AG20443 (cell line): ENCODE results near the gene ZBTB7C.

Source experiments
- DNase-seq: peaks from one replicate; pipeline ENCODE4 v3.0.0; 2012; ENCODE audit warnings: low spot score, mixed read lengths

Gene ZBTB7C

DNA sequence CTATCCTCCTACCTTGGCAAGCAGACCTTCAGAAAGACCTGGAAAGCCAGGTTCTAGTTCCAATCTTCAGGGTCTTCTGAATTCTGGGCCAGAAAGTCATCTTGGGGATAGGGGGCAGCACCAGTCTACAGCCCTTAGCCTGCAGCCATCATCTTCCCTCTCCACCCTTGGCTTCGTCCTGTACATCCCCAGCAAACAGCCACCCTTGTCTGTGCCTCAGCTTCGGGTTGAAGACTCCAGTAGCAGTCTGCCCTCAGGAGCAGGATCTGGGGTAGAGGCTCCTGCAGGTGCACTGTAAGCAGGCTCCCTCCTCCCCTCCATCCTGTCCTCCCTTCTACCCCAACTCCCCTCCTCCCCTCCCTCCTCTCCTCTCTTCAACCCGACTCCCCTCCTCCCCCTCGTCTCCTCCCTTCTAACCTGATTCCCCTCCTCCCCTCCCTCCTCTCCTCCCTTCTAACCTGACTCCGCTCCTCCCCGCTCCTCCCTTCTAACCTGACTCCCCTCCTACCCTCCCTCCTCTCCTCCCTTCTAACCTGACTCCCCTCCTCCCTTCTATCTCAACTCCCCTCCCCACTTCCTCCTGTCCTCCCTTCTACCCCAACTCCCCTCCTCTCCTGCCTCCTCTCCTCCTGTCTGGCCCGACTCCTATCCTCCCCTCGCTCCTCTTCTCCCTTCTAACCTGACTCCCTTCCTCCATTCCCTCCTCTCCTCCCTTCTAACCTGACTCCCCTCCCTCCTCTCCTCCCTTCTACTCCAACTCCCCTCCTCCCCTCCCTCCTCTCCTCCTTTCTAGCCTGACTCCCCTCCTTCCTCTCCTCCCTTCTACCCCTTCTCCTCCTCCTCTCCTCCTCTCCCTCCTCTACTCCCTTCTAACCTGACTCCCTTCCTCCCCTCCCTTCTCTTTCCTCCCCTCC, 388.6 kb downstream of the ZBTB7C start:
- DNase-seq = no peak

DNA sequence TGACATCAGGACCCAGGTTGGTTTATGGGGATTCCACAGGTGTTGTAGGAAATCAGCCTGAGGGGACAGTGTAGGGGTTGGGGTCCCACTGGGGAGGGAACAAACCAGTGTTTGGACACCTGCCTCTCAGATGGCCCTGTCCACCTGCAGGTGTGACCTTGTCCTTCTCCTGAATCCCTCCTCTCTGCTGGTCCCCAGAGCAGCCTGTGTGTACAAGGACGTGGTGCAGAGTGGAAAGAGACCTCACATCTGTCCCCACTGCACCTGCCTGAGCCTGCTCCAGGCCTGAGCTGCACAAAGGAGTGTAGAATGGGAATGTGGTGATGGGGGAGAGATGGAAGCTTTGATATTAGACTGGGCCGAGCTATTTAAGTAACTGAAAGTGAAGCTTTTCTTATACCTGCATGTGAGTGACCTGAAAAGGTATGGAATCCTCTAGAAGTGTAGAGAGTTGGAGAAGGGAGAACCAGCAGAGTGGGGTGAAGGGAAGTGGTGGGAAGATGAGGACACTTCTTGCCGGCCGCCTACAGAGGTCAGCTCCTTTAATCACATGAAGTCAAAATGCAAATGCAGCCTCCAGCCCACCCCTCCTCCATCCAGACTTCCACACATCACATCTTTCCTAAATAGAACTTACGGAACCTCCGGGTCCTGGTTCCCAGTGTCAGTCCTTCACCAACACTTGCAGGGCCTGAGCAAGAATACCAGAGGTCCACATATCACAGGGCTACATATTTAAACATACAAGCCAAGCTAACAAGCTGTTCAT, 389.4 kb downstream of the ZBTB7C start:
- no peak for DNase-seq

DNA sequence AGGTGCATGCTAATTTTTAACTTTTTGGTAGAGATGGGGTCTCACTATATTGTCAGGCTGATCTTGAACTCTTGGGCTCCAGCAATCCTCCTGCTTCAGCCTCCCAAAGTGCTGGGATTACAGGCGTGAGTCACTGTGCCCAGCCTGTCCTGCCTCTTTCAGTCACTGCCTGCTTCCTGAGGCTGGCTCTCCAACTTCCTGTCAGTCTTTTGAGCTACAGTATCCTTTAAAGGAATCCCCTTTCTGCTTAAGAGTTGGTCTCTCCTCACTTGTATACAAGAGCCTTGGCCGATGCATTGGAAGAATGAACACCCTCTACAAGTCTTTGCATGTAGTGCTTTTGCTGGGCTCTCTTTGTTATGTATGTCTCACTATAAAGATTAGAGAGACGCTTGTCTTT, 390.3 kb downstream of the ZBTB7C start:
- DNase-seq = no peak

DNA sequence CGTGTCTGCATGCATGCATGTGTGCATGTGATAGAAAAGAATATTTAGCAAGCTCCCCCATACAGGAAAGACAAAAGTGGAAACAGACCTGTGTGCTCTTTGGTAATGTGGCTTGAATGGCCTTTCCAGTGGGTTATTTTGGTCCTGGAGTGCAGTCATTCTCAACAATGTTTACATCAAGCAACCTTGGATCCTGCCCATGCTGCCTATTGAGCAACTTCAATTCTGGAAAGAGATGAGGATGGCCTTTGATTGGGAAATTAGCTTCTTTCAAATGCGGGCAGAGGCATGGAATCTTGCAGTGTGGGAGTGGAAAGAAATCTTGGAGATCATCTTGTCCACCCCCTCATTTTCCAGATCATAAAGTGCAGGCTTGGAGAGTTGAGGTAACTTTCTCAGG, 391.5 kb downstream of the ZBTB7C start:
- no peak for DNase-seq

DNA sequence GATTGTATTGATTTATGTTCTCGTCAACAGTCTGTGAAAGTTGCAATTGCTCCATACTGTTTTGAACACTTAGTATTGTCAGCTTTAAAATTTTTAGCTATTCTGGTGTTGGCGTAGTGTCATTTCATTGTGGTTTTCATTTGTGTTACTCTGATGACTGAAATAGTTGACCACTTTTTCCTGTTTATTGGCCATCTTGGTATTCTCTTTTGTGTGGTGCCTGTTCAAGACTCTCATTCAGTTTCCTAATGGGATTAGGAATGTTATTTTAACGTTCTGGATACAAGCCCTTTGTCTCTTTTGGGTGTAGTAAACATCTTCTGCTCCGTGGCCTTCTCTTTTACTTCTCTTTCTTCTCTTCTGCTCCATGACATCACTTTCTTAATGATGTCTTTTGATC, 396.0 kb downstream of the ZBTB7C start:
- DNase-seq = no peak

DNA sequence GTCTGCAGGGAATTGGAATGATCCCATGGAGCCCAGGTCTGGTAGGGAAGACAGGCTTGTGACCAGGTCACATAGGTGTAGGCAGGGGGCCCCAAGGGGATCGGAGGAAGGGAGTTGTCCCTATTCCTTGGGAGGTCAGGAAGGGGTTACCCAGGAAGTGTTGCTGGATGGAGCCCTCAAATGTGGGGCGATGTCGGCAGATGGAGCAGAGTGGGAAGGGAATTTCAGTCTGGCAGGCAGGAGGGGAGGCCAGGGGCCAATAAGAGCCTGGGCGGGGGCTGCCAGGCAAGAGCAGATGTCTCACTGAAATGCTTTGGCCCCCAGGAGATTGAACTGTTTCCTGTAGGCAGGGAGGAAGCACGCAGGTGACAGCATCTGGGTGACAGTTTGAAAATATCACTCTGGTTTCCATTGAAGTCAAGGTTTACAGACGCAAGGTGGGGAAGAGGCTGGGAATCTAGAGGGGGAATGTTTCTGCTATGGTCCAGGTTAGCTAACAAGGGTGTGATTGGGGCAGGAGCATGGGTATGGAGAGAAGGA, 397.2 kb downstream of the ZBTB7C start:
- no peak for DNase-seq

DNA sequence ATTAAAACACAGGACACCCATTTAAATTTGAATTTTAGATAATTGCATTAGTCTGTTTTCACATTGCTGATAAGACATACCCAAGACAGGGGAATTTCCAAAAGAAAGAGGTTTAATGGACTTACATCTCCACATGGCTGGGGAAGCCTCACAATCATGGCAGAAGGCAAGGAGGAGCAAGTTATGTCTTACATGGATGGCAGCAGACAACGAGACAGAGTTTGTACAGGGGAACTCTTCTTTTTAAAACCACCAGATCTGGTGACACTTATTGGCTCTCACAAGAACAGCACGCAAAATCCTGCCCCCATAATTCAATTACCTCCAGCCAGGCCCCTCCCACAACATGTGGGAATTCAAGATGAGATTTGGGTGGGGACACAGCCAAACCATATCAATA, 398.9 kb downstream of the ZBTB7C start:
- no peak for DNase-seq

DNA sequence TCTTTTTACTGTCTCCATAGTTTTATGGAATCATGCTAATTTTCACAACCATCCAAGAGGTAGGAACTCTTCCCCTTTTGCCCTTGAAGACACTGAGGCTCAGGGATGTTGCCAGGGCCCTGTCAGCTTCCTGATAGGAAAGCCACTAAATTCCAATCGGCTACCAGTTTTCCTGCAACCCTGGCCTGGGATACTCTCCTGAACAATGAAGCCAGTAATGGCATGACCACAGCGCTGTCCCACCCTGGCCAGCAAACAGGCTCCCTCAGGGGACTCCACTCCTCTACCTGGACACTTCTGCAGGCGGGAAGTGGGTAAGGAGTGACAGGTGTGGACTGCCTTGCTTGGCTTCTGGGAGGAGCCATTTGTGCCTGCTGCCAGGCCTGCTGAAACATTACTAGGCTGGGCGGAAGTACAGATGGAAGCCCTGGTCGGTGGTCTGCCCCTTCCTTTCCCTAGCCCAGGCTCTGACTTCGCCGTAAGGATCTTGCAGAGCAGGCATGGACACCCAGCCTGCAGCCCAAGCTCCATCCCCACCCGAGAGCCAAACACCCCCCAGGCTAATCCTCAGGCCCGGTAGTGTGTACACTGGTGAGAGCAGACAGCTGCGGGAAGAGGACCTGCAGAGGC, 400.0 kb downstream of the ZBTB7C start:
- DNase-seq = no peak

DNA sequence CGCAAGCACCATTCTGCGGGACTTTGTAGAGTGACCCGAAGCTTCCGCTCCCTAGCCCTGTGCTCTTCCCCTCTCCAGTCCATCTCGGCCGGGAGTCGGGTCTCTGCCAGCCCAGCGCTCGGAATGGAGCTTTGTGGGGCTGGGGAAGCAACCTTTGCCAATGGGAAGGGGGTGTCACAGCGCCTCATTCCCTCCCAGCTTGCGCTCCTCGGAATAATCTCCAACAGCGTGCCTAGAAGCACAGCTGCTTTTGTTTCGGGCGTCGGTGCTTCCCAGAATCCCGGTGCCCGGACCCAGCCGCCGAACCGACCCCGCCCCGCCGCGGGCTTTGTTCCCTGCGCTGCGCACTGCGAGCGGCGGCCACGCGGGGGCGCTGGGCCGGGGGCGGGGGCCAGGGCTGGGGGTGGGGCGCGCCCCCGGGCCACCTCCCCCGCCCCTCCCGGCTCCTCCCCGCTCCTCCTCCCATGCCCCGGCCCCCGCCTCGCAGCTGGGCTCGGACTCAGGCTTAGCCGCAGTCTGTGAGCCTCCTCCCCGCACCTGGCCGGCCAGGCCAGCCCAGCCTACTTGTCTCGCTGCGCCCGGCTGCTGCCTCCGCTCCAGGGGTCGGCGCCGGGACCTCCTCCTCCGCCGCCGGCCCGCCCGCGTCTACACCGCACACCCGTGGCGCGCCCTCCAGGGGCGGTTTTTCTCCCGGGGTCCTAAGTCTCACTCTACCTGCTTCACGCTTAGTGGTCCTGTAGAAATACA, 401.1 kb downstream of the ZBTB7C start:
- peak; percentile 91 for DNase-seq

DNA sequence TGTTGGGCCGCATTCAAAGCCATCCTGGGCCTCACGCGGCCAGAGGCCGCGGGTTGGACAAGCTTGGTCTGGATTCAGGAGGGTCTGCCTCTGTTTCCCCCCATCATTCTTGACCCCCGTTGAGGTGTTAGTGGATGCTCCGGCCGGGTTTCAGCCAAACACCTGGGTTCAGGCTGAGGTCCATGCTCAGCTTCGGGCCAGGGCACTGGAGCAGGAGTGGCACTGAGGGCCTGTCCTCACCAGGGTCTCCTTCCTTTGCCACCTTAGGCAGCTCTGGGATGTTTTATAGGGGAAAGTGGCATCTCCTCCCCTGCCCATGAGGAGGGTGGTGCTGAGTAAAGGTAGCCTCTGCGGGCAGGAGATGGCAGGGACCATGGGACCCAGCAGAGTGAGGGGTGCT, 401.8 kb downstream of the ZBTB7C start:
- no peak for DNase-seq

DNA sequence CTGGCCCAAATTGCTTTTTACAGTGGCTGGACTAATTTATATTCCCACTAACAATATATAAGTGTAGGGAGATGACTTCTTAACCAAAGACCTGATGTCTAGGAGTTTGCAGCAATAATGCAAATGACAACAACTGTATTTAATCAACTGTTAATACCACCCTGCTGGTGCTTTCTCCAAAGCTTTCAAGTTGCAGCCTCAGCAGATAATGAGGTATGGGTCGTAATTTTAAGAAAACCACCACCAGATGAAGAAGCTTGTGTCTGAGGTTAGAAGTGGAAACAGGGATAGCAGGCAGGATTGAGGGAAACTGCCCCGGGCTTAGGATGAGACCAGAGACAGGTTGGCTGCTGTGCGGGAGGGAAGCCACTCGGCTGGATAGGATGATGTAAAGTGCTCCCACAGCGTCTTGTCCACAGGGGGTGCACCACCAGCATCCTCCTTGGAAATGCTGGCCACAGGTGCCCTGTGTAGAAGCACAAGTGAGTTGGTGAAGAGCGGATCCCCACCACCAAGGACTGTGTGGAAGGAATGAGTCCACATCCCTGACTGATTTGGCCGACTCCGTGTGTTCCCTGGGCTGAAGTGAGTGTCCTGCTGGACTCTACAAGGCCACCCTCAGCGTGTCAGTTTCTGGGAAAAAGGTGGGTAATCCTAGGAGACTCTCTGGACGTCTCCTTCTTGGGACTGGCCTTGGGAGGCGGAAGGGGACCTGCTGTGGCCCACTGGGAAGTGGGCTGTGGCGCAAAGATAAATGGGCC, 402.6 kb downstream of the ZBTB7C start:
- no peak for DNase-seq

DNA sequence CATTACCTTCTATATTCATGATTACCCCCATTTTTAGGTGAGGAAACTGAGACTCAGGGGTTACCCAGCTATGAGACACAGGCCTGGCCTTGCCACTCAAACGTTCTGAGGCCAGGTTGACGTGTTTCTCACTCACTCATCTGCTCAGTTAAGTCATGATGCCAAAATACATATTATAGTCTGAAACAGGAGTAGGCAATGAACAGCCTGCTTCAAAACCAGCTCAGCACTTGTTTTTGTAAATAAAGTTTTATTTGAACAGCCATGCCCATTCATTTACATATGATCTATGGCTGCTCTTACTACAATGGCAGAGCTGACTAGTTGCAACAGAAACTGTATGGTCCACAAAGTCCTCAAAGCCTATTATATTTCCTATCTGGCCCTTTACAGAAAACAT, 404.6 kb downstream of the ZBTB7C start:
- no peak for DNase-seq

DNA sequence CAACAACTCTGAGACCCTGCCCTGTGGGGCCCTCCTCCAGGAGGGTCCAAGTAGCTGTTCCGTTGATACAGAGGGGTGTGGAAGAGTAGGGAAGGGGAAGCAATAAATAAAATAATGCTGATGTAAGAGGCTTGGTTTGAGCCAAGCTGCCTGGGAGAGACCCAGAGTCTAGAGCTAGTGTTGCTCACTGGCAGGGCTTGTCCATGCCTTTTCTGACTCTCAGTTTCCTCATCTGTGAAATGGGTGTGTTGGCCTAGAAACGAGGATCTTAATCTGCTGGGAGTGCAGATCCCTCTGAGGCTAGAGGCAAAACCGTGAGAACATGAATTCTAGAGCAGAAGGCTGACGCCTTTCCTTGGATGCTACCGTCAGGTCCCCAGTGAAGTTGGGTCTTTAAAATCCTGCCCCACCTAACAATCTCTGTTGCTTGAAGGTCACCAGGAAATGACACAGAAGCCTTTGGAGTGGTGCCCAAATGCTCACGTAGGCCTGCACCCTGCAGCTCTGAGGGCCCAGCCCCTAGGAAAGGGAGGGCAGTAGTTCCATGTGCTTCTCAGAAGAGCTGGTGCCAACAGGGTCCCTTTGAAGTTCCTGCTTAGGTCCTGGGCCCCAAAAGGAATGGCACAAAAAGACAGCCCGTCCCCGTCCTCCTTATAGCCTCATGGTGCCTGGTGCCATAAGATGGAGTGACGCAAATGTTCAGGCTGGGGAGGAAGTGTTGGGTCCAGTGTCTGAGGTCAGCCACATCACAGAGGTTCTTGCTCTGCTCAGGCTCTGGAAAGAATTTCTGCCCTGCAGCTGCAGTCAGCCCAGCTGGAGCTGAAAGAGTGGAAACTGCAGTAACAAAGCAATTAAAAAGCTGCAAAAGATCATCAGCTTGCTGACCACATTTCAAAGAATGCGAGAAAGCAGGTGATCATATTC, 405.5 kb downstream of the ZBTB7C start:
- no peak for DNase-seq

DNA sequence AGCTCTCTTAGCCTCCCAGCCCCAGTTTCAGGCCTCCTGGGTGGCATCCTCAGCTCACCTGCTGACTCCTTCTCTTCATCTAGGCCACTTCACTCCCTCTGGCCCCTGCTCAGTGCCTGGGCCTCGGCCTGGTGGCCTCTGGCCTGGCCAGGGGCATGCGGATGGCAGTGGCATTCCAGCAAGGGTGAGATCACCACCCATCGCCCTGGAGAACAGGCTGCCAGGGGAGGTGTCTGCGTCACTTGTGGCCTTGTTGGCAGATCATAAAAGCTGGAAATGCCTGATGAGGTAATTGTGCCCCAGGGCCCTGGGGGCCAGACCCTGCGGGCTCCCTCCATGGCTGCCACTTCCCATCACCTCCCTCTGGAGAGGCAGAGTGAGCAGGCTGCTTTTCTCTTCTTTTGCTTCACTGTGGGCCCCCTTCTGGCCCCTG, 406.2 kb downstream of the ZBTB7C start:
- DNase-seq = peak; percentile 74

DNA sequence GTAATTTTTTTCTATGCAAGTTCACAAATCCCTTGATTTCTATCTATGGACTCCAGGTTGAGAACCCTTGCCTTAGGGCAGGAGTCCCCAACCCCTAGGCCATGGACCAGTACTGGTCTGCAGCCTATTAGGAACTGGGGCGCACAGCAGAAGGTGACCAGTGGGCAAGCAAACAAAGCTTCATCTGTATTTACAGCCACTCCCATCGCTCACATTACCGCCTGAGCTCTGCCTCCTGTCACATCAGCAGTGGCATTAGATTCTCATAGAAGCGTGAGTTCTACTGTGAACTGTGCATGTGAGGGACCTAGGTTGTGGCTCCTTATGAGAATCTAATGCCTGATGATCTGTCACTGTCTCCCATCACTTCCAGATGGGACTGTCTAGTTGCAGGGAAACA, 408.5 kb downstream of the ZBTB7C start:
- no peak for DNase-seq

DNA sequence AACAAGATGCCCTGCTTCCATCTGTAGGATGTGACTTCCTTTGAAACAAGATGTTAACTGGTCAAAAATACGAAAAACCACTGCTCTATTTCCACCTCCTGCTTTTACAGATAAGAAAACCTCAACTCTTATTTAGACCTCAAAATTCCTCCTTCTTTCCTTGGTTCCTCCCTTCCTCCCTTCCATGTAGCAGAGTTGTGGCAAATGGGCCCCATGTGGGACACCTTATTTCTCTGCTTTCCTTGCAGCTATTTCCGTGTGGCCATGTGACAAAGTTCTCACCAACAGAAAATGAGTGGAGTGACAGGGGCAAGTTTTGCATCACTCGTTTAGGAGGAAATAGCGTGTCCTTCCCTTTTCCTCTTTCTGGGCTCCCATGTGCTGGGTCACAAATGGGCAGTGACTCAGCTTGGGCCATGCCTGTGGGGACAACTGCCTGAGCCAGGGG, 409.4 kb downstream of the ZBTB7C start:
- no peak for DNase-seq

DNA sequence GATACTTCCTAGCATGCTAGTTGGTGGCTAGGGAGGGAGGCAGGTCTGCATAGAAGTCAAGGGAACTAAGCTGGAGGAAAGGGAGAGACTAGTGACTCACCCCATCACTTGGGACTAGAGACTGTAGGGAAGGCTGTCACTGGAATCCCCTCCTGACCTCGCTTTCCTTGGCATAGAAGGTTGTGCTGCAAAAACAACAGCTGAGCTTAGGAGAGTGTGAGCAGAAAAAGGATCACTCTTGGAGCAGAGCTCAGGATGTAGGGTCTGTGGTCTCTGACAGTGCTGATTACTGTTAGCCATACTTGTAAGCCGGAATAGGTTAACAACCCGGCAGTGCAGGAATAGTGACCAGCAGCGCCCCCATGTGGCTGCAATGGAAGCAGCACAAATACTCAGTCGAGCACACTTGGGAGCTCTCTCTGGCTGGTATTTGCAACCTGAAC, 411.8 kb downstream of the ZBTB7C start:
- no peak for DNase-seq

DNA sequence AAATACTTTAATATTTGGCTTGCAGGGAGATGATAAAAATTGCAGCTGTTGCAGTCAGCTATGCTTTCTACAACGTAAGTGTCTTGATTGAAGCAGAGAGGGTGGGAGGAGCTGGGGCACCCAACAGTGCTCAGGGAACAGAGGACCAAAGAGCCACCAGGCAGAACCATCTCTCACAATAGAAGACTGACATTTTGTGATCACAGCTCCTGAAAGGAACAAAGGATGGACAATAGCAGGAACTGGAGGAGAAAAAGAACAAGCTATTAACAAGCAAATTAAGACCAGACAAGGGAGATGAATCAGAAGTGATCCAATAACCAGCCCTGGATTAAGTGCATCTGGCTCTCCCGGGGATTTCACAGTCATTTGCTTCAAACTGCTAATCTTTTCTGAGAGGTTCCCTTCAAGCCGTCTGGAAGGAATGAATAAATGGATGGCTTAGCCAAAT, 413.1 kb downstream of the ZBTB7C start:
- no peak for DNase-seq

DNA sequence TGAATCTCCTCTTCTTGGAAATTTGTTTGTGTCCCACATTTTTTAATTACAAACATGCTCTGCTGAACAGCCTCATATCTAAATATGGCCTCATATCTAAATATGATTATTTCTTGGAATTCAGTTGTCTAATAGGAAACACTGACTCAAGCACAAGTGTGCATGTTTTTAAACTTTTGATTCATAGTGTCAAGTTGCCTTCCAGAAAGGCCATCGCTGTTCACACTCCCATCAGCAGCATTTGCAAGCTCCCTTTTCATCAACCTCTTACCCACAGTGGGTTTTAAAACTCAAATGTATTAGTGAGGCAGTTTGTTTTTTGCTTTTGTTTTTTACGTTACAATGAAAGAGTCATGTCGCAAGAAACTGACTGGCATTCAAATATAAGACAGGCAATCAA, 413.5 kb downstream of the ZBTB7C start:
- no peak for DNase-seq

DNA sequence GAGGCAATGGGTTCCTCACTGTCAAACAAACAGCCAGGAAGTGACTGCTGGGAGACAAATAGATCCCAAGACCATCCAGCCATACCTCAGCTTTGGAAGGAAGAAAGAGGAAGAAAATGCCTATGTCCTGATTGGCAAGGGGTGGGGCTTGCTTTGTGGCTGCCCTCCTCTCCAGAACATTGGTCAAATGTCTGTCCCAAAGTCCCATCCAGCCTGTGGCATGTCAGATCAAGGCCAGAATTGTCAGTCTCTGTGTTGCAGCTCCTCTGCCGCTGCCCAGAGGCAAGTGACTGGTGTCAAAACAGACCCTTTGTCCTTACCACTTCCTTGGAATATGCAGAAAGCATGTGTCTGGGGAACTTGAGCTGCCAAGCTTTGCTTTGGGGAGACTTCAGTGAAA, 415.8 kb downstream of the ZBTB7C start:
- DNase-seq = no peak
